HCT116 (cell line): ENCODE data around the gene FAM193A. TPM values are rescaled to one million over a fixed set of nuclear protein-coding genes. Genes with fewer than 3 reads are reported as not detected.

ENCODE experiments used
- ATAC-seq: fragments of 200-7000 bp; cut with Tn5 transposase; 2 replicates; pipeline ENCODE4 v1.9.1; 2020; ENCODE audit warnings: mild to moderate bottlenecking, moderate library complexity
- BruUV-seq: library from RNA; stranded (reverse); fragments of 400-500 nt; replicated peaks from 2 replicates; lab custom pipeline; 2021; lab: Mats Ljungman, UMichigan
- CTCF ChIA-PET: fragments of 300-600 bp; sonication (Branson Sonifier 250); formaldehyde crosslinking; loops from one replicate; lab custom pipeline; 2021; ENCODE audit warnings: antibody characterized with exemption; lab: Charles Lee
- POLR2A ChIA-PET: fragments of 300-600, 350-600 bp; sonication (Branson Sonifier 250); formaldehyde crosslinking; loops from one replicate; lab custom pipeline; 2021; ENCODE audit warnings: antibody characterized with exemption; lab: Charles Lee
- RAD21 ChIA-PET, 2 experiments: fragments of 300-600 bp; sonication (Branson Sonifier 250); formaldehyde crosslinking; loops; one replicate each; lab custom pipeline; 2023; ENCODE audit warnings: low total read pairs in 2 of 2; ENCODE audit not compliant: uncharacterized antibody in 2 of 2, unreplicated experiment in 2 of 2, low non-redundant PET in 1 of 2; lab: Charles Lee
- DNase-seq: peaks from one replicate; pipeline ENCODE4 v3.0.0-alpha.2; 2010; ENCODE audit warnings: low read depth, low spot score
- H2AFZ ChIP-seq: fragments of 200-600 bp; shearing (Covaris generic), sonication (generic); 2 replicates; pipeline ENCODE4 v1.6.1; 2017; ENCODE audit warnings: low read depth, mixed run types, mixed read lengths, antibody characterized with exemption, low read length; ENCODE audit not compliant: poor library complexity, severe bottlenecking
- H3K27ac ChIP-seq: 2 replicates; pipeline ENCODE4 v1.5.1; 2012; ENCODE audit warnings: low read depth, low read length
- H3K27me3 ChIP-seq: fragments of 200-600 bp; sonication (generic); 2 replicates; pipeline ENCODE4 v1.6.1; 2016; ENCODE audit warnings: mixed run types, low read length, mixed read lengths; ENCODE audit not compliant: insufficient read depth
- H3K36me3 ChIP-seq, 2 experiments: fragments of 200-500 bp in 1 of 2; fragments of 200-600 bp in 1 of 2; sonication (Bioruptor generic) in 1 of 2; sonication (generic) in 1 of 2; 2 replicates each; pipeline versions ENCODE4 v1.5.1 to v1.6.1; 2014 to 2016; ENCODE audit warnings: low read length in 2 of 2, inconsistent platforms in 1 of 2, mixed read lengths in 1 of 2, mixed run types in 1 of 2; ENCODE audit not compliant: insufficient read depth in 2 of 2, control insufficient read depth in 1 of 2
- H3K4me1 ChIP-seq, 2 experiments: fragments of 200-600 bp in 1 of 2; sonication (generic) in 1 of 2; 2 replicates each; pipeline versions ENCODE4 v1.5.1 to v1.6.1; 2012 to 2017; ENCODE audit warnings: low read length in 2 of 2, inconsistent platforms in 1 of 2, mild to moderate bottlenecking in 1 of 2, mixed read lengths in 1 of 2, mixed run types in 1 of 2, moderate library complexity in 1 of 2; ENCODE audit not compliant: insufficient read depth in 2 of 2, control insufficient read depth in 1 of 2
- H3K4me2 ChIP-seq: fragments of 200-600 bp; sonication (generic); 2 replicates; pipeline ENCODE4 v1.6.1; 2017; ENCODE audit warnings: mixed run types, low read length, mixed read lengths
- H3K4me3 ChIP-seq, 2 experiments: fragments of 200-600 bp in 1 of 2; sonication (generic) in 1 of 2; replicated peaks in 1 of 2; 2 replicates each; pipeline ENCODE4 v1.5.1; 2011 to 2016; ENCODE audit warnings: low read length in 2 of 2, control low read depth in 1 of 2, low read depth in 1 of 2, mild to moderate bottlenecking in 1 of 2, mixed read lengths in 1 of 2, mixed run types in 1 of 2
- H3K79me2 ChIP-seq: fragments of 200-600 bp; sonication (generic); 2 replicates; pipeline ENCODE4 v1.6.1; 2017; ENCODE audit warnings: mild to moderate bottlenecking, mixed run types, low read length, moderate library complexity, mixed read lengths; ENCODE audit not compliant: insufficient read depth
- H3K9ac ChIP-seq: fragments of 200-600 bp; sonication (generic); 2 replicates; pipeline ENCODE4 v1.6.1; 2016; ENCODE audit warnings: low read length, mixed read lengths
- H3K9me2 ChIP-seq: fragments of 200-600 bp; sonication (generic), shearing (Covaris generic); 2 replicates; pipeline ENCODE4 v1.6.1; 2017; ENCODE audit warnings: mixed run types, mild to moderate bottlenecking, moderate library complexity; ENCODE audit not compliant: insufficient read depth
- H3K9me3 ChIP-seq, 2 experiments: fragments of 200-500 bp in 1 of 2; fragments of 200-600 bp in 1 of 2; sonication (Bioruptor generic) in 1 of 2; sonication (generic) in 1 of 2; 2 replicates each; pipeline ENCODE4 v1.6.1; 2014 to 2017; ENCODE audit warnings: low read length in 2 of 2, mixed read lengths in 2 of 2, inconsistent platforms in 1 of 2, low read depth in 1 of 2, mild to moderate bottlenecking in 1 of 2, mixed run types in 1 of 2, moderate library complexity in 1 of 2; ENCODE audit not compliant: control insufficient read depth in 1 of 2, insufficient read depth in 1 of 2
- H4K20me1 ChIP-seq: fragments of 200-600 bp; sonication (generic), shearing (Covaris generic); 2 replicates; pipeline ENCODE4 v1.6.1; 2017; ENCODE audit warnings: mixed run types, mild to moderate bottlenecking, moderate library complexity; ENCODE audit not compliant: insufficient read depth
- EGR1 ChIP-seq: IDR thresholded peaks from 2 replicates; pipeline ENCODE4 v1.6.1; 2012; ENCODE audit warnings: low read depth
- MAX ChIP-seq: IDR thresholded peaks from 2 replicates; pipeline ENCODE4 v1.6.1; 2012
- REST ChIP-seq: IDR thresholded peaks from 2 replicates; pipeline ENCODE4 v1.6.1; 2012; ENCODE audit warnings: low read depth
- SIN3A ChIP-seq: IDR thresholded peaks from 2 replicates; pipeline ENCODE4 v1.6.1; 2012; ENCODE audit warnings: low read depth
- TCF7L2 ChIP-seq: IDR thresholded peaks from 2 replicates; pipeline ENCODE4 v1.7.0; 2011; ENCODE audit warnings: borderline replicate concordance, inconsistent platforms; ENCODE audit not compliant: insufficient read depth, insufficient read length; ENCODE audit errors: extremely low read depth
- YY1 ChIP-seq: IDR thresholded peaks from 2 replicates; pipeline ENCODE4 v1.6.1; 2011; ENCODE audit warnings: low read length, low read depth, moderate library complexity, mild to moderate bottlenecking; ENCODE audit not compliant: insufficient replicate concordance; ENCODE audit errors: extremely low read depth
- ZFX ChIP-seq: fragments of 450-650 bp; IDR thresholded peaks from 2 replicates; pipeline ENCODE4 v1.6.1; 2017
- intact Hi-C: fragments of 100-400 bp; cut with micrococcal nuclease; formaldehyde crosslinking; loops from 2 replicates; pipeline ENCODE4 v1.10.0; 2022
- total RNA-seq: library from RNA; stranded (reverse); gene quantifications from one replicate; pipeline ENCODE4 v1.2.1, GENCODE V29; 2021; ENCODE audit not compliant: unreplicated experiment

FAM193A gene
- total RNA-seq, 1 experiment from 2014 or later = 15.7 TPM

GRCh38 chr4:2691952-2692435, 155.5 kb downstream of the FAM193A start:
- H3K9me3 ChIP-seq = no peaks in the 10 kb centered on the region
- intact Hi-C loops = no loop called here
- peaks cover 21 to 45% of the 10 kb centered on the region in 2 experiments; a peak in 3 of 4 replicates for H3K36me3 ChIP-seq
- peaks cover 3% of the 10 kb centered on the region; the same call in 1 of the 2 replicates for H4K20me1 ChIP-seq
- H3K4me3 ChIP-seq = no peak overlapping the region
- ChIA-PET CTCF (no interaction called here), POLR2A (no interaction called here), RAD21 (no interaction called here)
- BruUV-seq = no TSS peak
- H3K27me3 ChIP-seq = no peaks in the 10 kb centered on the region
- DNase-seq (no peak), ATAC-seq (no peak)
- H3K27ac ChIP-seq = no peak overlapping the region
- no peaks in the 10 kb centered on the region; the same call in 1 of the 2 replicates for H3K79me2 ChIP-seq
- H2AFZ ChIP-seq = no peak overlapping the region
- H3K4me2 ChIP-seq = no peak overlapping the region
- H3K4me1 ChIP-seq = no peaks in the 10 kb centered on the region
- no peak overlapping the region for H3K9ac ChIP-seq
- no peaks in the 10 kb centered on the region for H3K9me2 ChIP-seq
- TF ChIP-seq REST = no peak
- no peak for TF ChIP-seq MAX
- TF ChIP-seq ZFX = no peak
- no peak for TF ChIP-seq SIN3A
- TF ChIP-seq TCF7L2 = no peak
- no peak for TF ChIP-seq YY1
- no peak for TF ChIP-seq EGR1
